IPS-NIHi7 (cell line): ENCODE measurements around the gene TMUB1.

Experiments used
- DNase-seq: peaks from one replicate; pipeline ENCODE4 v3.0.0; 2012; ENCODE audit warnings: mixed read lengths; ENCODE audit errors: extremely low spot score

The TMUB1 gene

DNA sequence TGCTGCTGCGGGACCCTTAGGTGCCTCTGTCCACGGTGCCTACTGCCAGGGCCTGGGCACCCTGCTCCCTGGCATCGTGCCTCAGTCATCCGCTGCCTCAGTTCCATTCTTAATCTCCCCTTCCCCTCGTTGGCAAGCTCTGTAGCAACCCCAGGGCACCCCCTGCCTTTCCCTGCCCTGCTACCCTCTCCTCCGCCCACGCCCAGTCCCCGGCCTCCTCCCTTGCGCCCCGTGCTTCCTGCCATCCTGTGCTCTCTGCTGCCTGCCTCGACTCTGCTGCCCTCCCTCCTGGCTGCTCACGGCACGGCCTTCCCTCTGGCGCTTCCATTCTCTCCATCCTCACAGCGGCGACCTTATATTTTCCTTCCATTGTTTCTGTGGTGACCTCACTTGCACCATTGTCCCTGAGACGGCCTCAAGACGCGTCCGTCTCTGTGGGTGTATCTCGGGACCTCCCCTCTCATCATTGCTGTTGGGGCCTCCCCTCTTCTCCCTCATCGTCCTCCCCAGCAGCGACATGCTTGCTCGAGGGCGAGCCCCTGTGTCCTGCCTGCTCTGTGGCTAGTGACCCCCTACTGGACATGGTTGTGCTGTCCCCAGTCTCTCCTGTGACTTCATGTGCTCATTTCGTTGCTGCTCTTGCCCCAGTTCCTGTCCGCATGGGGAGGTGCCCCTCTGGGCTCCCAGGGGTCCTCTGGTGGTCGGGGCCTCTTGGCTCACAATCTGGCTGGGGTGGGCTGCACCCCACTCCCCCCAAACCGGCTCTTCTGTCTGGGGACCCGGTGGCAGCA is 38.3 kb upstream of the TMUB1 start:
- DNase-seq, result no peak

DNA sequence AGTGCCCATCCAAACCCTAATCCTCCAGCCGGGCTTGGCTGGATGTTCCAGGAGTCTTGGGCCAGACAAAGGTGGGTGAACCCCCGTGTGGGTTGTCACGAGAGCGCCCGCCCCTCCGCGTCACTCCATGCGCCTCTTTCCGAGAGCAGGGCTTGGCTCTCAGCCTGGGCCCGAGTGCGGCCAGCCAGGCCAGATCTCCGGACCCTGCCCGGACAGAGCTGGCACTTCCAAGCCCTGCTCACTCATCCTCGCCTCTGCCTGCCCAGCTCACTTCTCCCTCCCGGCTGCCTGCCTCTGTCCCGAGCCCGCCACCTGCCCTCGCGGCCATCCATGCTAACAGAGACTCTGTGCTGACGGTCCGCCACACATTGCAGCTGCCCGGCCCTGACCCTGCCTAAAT is 37.6 kb upstream of the TMUB1 start:
- DNase-seq, result no peak

DNA sequence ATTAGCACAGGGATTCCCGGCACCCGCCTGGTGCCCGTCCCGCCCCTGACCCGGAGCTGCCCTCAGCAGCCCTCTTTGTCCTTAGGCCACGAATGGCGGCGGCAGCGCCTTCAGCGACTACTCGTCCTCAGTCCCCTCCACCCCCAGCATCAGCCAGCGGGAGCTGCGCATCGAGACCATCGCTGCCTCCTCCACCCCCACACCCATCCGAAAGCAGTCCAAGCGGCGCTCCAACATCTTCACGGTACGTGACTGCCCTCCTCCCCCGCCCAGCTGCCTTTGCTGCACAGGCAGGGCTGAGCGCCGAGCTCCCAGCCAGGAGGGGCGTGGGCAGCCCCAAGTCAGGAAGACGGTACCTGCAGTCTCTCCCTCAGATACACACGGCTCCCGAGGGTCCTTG is 36.6 kb upstream of the TMUB1 start:
- DNase-seq, result no peak

DNA sequence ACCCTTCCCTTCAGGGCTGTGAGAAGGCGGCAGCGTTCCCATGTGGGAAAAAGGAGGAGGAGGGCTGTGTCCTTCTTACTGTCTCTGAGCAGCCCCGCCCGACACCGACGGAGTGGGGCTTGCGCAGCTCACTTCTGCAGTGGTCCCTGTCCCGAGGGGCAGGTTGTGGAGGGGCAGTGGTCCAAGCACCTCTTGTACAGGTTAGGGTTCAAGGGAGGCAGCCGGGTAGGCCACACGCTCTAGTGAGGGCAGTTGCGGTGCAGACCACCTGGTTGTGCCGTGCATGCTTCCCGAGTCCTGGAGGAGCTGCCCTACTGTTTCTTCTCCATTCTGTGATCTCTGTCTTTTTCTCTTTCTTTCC is 35.7 kb upstream of the TMUB1 start:
- DNase-seq, result no peak

DNA sequence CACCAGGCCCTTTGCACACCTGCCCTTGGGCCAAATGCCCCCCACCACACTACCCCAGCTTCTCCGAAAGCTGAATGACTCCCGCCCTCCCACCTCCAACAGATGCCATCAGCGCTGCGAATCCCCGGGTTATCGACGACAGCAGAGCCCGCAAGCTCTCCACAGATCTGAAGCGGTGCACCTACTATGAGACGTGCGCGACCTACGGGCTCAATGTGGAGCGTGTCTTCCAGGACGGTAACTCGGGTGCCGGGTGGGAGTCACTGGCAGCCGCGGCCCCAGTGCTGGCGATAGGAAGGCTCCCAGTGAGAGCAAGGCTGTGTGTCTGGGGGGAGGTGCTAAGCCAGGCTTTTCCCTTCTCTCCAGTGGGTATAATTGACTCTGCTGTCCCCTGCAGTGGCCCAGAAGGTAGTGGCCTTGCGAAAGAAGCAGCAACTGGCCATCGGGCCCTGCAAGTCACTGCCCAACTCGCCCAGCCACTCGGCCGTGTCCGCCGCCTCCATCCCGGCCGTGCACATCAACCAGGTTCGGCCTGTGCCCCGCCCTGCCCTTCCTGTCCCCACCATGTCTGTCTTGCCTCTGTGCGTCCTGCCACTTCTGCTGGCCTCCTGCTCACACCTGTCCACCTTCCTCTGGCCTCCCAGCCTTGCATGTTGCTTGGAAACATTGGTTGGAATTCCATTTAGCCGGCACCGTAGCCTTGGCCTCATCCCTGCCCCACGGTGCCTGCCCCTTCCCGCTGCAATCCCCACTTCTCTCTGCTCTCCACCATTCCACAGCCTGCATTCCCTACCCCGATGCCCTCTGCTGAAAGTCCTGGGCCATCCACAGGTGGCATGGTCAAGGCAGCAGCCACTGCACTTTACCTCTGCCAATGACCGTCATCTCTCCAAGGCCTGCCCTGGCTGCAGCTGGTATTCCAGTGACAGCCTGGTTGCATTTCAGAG is 35.1 kb upstream of the TMUB1 start:
- DNase-seq, result no peak

DNA sequence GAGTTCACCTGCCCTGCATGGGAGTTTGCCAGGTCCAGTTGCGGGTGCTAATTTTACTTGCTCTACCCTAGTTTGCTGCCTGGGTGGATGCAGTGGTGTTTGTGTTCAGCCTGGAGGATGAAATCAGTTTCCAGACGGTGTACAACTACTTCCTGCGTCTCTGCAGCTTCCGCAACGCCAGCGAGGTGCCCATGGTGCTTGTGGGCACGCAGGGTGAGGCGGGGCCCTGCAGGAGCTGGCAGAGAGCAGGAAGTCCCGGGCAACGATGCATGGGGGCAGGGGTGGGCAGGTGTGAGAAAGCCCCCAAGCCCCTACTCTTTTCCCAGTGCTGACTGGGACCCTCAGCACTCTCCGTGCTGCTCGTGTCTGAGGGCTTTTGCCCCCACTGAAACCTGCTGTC is 34.3 kb upstream of the TMUB1 start:
- DNase-seq, result no peak

DNA sequence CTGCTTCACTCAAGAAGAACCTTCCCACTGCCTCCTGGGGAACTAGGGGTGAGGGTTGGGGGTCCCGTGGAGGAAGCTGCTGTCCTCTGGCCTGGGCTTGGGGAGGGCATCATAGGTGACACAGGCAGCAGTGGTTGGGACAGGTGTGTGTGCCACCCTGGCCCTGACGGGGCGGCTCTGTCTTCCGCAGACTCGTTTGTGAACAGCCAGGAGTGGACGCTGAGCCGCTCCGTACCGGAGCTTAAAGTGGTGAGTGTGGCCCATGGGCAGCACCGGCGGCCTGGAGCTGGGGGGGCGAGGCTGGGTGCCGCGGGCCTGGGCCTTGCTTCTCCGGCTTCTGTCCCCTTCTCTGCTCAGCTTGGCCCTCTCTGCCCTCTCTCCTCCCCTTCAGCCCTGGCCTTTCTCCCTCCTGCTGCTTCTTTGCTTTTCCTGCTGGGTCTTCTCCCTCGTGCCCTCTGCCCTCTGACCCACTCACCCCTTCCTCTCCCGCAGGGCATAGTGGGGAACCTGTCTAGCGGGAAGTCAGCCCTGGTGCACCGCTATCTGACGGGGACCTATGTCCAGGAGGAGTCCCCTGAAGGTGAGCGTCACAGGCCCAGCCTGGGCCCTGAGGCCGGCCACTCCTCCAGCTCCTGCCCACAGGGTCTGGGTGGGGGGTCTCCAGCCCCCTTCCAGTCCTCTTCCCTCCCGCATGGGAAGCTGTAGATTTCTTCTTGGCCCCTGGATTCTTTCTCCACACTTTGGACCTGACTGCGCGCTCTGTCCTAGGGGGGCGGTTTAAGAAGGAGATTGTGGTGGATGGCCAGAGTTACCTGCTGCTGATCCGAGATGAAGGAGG is 33.5 kb upstream of the TMUB1 start:
- DNase-seq, result no peak

DNA sequence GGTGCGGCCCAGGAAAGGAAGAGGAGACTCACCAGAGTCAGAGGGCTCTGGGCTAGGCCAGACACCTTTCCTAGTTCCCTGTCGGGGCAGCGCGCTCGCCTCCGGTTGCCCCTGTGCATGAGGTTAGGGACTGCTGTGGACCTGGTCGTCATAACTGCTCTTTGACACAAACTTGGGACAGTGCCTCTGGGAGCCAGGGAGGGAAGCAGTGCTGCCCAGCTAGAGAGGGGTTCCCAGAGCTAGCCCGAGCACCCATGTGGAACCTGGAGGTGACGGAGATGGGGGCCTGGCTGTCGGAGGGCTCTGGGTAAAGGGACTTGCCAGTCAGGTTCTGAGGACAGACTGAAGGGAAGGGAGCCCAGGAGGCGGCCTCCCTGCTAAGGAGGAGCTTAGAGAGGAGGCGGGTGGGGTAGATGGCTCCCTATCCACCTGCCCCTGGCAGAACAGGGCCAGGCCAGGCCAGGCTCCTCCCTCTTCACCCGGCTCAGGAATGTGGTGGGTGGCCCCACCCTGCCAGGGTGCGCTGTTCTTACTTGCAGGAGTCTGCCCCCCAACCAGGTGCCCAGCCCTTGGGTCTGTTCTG is 32.6 kb upstream of the TMUB1 start:
- peak; percentile 38 for DNase-seq

DNA sequence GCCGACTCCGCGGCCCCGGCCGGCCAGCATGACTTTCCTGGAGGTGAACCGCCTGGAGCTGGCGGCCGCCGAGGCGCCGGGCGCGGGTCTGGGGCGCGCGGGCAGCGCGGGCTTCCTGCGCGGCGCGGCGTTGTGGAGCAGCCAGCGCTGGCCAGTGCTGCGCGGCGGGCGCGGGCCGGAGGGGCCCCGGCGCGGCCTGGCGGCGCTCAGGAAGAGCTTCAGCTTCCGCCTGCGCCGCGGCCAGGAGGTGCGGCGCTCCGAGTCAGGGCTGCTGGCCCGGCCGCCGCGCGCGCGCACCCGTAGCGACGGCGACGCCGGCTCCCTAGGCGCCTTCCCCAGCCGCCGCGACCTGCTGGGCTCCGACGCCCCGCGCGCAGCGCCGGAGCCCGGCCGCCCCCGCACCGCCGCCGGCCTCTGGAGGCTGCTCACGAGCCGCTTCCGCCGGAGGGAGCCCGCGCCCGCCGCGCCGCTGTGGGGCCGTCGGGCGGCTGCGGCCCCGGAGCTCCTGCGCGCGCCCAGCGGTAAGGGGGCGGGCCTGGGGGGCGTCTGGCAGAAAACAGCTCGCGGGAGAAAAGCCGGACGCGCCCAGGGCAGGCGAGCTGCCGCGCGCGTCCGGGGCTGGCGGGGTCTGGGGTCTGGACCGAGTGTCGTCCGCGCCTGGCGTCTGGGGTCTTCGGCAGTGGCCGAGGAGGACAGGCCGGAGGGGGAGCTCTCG is 32.0 kb upstream of the TMUB1 start:
- peak; percentile 59 for DNase-seq

DNA sequence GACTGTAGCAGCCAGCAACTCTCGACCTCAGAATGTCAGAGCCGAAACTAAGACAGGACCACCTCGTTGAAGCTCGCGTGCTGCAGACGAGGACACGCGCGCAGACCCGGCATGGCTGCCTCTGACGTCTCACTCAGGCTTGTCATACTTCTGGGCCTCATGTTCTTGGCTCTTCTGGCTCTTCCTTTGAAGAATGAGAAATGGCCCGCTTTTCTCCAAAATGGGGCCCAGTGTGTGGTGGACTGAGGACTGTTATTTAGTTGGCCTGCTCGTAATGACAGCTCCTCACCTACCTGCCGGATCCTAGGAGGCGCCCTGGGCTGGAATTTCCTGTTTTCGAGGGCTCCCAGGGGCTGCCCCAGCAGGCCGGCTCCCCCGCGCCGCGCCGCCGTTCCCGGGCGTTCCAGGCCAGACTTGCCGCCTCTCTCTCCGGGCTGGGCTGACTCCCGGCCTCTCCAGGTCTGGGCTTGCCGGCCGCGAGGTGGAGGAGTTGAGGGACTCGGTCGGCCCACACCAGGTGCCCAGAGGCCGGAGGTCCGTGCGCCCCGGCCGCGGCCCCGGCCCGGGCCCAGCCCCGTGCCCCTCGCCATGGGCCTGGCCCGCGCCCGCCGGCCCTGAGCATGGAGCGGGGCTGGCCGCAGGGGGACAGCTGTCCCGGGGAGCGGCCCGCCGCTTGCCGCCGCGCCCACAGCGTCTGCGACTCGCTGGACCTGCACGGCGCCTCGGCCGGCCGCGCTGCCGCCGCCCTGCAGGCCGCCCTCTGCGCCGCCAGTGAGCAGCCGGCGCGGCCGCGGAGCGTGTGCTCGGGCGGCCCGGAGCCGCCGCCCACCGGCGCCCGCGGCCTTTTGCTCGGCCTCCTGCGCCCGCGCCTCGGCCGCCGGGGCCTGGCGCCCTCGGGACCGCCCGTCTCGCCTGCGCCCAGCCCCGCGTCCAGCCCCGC is 31.1 kb upstream of the TMUB1 start:
- peak; percentile 60 for DNase-seq

DNA sequence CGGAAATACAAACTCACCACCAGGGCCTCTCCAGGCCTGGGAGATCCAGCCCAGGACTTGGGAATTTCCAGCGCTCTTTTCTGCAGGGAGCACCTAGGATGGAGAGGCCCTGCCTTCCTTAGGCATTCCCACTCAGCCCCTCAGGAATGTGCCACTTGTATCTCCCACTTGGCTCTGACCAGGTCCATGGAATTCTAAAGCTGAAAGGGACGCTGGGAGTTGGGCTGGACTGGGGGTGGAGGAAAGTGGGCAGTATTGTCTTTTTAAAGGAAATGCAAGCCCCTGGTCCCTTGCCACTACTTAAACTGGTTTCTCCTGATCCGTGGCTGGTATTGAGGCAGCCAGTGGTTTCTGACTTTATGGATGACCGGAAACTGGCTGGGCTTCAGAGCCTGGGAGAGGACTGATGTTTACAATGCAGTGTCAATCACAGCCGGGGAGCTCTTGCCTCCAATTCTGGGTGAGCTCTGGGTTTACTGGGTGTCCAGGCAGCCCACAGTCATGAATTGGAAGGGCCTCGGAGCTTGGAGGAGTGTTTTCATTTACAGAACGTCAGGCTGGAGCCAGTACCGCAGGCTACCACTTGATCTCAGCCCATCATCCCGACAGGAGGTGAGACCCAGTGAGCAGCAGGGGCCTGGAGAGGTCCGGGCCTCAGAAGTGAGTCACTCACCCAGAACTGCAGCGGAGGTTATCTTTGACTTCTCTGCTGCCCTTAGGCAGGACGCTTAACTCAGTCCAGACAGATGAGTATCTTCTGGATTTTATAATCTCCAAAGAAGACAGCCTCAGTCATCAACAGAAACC is 30.3 kb upstream of the TMUB1 start:
- DNase-seq, result peak; percentile 66

DNA sequence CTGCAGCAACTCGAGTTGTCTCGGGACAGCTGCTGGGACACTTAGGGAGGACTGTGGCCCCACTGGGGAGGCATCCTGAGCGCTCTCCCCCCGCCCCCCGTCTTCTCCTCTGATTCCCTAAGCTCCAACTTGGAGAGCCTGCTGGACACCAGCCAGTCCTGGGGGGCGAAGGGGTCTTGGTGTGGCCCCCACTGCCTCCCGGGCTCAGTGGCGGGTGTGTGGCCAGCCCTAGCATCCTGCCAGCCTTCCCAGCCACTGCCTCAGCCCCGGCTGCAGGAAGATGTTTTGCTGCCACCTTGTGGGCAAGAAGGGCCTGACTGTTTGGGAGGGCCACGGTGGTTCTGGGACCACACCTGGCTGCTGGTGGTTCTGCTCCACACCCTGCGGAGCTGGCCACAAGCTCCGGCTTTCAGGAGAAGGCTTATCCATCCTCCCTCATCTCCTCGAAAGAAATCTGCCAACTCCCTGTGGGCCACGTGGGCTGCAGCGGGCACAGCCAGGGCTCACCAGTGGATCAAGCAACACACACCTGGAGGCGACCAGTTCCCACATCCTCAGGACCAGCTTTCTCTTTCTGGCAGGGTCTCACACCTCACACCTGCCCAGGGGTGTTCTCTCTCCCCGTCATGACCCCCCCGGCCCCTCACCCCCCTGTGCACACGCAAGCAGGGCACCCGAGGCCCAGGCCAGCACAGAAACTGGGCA is 27.8 kb upstream of the TMUB1 start:
- DNase-seq, result peak; percentile 90

DNA sequence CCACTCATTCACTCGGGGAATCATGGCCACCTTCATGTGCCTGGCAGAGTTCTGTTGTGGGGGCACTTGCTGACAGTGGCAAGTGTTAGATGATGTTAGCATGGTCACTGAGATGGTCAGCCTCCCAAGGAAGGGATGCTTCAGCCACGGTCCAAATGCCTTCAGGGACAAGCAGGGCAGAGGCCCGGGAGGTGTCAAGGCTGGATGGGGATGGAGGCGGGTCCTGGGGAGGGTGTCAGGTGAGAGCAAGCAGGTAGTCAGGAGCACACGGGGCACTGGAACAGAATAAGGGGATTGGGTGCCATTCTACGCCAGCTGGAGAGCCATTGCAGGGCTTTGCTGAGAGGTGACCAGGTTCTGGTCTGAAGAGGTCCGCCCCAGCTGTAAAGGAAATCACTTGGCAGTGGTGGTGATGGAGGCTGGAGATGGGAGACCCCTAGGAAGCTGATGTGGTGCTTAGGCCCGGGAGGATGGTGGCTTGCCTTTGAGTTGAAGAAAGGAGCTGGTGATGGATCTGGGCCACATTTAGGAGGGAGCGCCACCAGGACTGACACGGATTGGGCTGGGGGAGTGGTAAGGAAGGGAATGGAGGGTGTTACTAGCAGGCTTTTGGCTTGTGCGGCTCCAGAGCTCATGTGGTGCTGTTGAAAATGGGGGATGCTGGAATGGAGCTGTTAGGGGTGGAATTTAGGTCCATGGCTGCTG is 27.1 kb upstream of the TMUB1 start:
- DNase-seq, result no peak

DNA sequence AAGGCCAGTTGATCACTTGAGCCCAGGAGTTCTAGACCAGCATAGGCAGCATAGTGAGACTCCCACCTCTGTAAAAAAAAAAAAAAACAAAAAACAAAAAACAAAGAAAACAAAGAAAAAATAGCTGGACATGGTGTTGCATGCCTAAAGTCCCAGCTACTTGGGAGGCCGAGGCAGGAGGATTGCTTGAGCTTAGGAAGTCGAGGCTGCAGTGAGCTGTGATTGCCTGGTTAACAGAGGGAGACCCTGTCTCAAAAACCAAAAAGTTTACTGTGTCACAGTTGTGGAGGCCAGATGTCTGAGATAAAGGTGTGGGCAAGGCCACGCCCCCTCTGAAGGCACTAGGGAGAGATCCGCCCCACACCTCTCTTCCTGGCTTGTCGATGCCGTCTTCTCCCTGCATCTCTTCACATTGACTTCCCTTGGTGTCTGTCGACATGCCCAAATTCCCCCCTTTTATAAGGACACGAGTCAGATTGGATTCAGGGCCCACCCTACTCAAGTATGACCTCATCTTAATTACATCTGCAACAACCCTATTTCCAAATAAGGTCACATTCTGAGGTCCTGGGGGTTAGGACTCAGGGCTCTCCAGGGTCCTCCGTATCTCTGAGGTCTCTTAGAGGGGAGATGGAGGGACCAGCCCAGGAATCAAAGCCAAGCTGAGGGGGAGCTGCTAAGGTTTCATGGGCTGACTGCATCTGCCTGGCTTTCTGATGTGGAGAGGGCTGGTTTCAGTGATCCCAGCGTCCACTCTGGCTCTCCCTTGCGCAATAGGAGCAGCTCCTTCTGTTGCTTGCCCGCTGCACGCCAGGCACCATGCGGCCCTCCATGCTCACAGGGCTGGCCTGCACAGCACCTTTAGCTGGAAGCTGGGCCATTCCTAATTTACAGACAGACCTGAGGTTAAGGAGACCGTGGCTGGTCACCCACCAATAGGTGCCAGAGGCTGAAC is 26.1 kb upstream of the TMUB1 start:
- DNase-seq, result no peak

DNA sequence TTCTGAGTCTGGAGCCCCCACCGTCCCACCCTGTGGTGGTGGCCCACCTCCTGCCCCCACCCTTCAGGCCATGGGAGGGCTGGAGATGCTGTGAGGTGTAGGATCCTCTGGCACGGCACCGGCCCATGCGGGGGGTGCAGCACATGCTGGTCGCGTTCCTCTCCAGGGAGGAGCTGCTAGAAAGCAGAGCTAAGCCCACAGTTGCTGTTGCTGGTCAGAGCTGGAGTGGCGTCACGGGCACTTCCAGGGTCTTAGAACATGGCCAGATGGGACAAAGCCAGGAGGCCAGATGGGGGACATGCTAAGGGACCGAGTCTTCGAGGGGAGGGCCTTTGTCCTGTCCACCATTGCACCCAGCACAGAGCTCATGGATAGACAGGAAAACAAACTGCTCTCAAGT is 24.6 kb upstream of the TMUB1 start:
- DNase-seq, result no peak

DNA sequence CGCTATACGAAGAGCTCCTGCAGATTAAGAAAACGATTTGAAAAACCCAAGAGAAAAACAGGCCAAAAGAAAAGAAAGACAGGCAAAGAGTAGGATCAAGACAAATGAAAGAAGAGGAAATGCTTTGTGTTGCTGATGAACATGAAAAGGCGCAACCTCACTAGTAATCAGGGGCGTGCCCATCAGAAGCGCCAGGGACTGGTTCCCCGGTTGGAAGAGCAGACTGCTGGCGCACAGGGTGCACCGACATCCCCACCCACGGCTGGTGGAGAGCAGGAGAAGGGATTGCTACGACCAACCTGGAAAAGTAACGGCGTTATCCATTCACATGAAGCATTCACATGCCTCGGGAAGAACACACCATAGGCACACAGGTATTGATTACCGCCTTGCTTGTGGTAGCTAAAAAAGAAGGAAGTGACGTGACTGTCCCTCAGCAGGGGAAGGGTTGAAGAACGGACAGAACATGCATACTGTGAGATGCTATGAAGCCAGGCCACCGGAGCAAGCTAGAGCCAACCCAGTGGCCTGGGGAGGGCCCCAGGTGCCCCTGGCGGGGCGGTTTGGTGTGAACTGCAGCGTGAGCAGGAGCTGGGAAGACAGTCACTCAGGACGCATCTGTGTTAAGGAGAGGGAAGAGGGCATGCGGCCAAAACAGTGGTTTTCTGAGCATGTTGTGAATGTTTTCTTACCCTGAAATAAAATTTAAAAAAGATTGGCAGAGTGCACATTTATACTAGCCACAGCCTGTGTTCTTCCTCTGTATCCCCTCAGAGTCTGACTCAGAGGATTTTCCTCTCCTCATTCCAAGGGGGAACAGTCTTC is 21.3 kb upstream of the TMUB1 start:
- peak; percentile 45 for DNase-seq
